Adrenal gland (tissue), 12 donors: ENCODE results near the gene RSAD1. TPM values are rescaled to one million over a fixed set of nuclear protein-coding genes. Genes with fewer than 3 reads are reported as not detected.

ENCODE experiments used
- DNase-seq, 7 donors: peaks; one replicate each; pipeline ENCODE4 v3.0.0-alpha.2; 2019 to 2020
- H3K27ac ChIP-seq, 5 donors: fragments of 200-600 bp; sonication (generic) in 4 of 5; 1 replicate in 3 of 5; 2 replicates in 2 of 5; pipeline versions ENCODE4 v1.5.1 to v1.8.0; 2016 to 2020; ENCODE audit warnings: mild to moderate bottlenecking in 1 of 5
- H3K27me3 ChIP-seq: fragments of 200-600 bp; 2 replicates; pipeline ENCODE4 v1.8.0; 2021
- H3K36me3 ChIP-seq, 2 donors: fragments of 200-600 bp; replicated peaks in 1 of 2; 1 replicate in 1 of 2; 2 replicates in 1 of 2; pipeline versions ENCODE4 v1.5.1 to v1.8.0; 2018 to 2022
- H3K4me1 ChIP-seq, 2 donors: fragments of 200-600 bp; replicated peaks in 1 of 2; 1 replicate in 1 of 2; 2 replicates in 1 of 2; pipeline versions ENCODE4 v1.5.1 to v1.8.0; 2018 to 2021
- H3K4me3 ChIP-seq, 4 donors: fragments of 200-600 bp; sonication (generic) in 3 of 4; one replicate each; pipeline ENCODE4 v1.5.1; 2016 to 2018
- H3K9me3 ChIP-seq, 3 donors: fragments of 200-600 bp; sonication (generic) in 1 of 3; replicated peaks in 1 of 3; 1 replicate in 2 of 3; 2 replicates in 1 of 3; pipeline versions ENCODE4 v1.5.1 to v1.8.0; 2016 to 2021
- CTCF ChIP-seq, 6 experiments: fragments of 450-650 bp in 4 of 6; fragments of 200-600 bp in 2 of 6; sonication (generic) in 1 of 6; IDR thresholded peaks; 1 replicate in 5 of 6; 2 replicates in 1 of 6; pipeline versions ENCODE4 v1.5.1 to v1.8.0; 2016 to 2021; ENCODE audit warnings: antibody characterized with exemption in 6 of 6, mild to moderate bottlenecking in 2 of 6, moderate library complexity in 1 of 6
- POLR2A ChIP-seq, 2 donors: fragments of 450-650 bp; IDR thresholded peaks; one replicate each; pipeline ENCODE4 v1.6.1; 2017; ENCODE audit warnings: antibody characterized with exemption in 2 of 2, mild to moderate bottlenecking in 2 of 2, moderate library complexity in 1 of 2
- WGBS, 4 donors: extraction: QIAGEN DNeasy Blood & Tissue Kit in 2 of 4; methylation state at CpG; one replicate each; pipeline versions ENCODE4 v1.1.5 to v1.1.7; 2013 to 2017; 5-methylcytosine and 5-hydroxymethylcytosine counted together
- intact Hi-C, 2 donors: fragments of 100-400 bp; cut with DNase I; formaldehyde crosslinking; loops; one replicate each; pipeline versions ENCODE4 v1.14.1 to v1.15.0; 2022 to 2023
- polyA plus RNA-seq, 3 donors: library from polyadenylated mRNA; stranded (reverse); fragments of 200-250 nt in 2 of 3; fragments of 350-450 nt in 1 of 3; fragmentation: Illumina TruSeq in 1 of 3; extraction: RNeasy Lipid Tissue Mini Kit (QIAGEN cat#74804) in 1 of 3; gene quantifications; one replicate each; pipeline ENCODE4 v1.2.3, GENCODE V29; 2013 to 2014
- total RNA-seq, 9 donors: library from RNA; depleted of rRNA in 4 of 9; stranded (reverse); fragments of >200 nt in 4 of 9; fragments of 120-200 nt in 1 of 9; fragmentation: NEBNext Ultra II Directional in 1 of 9; extraction: Animal tissue kit (Norgen Biotek cat#: 25700) in 1 of 9; gene quantifications; one replicate each; pipeline versions ENCODE4 v1.1.0 to v1.2.4, GENCODE V29; 2013 to 2023
- donor health status: healthy with polysubstance abuse.
- donor health status: Bipolar disorder and iron deficiency.
- donor health status: DM: yes; HTN: yes; CAD: no.
- donor health status: DM: no; HTN: no; CAD: no.
- donor health status: DM: no; HTN: no; CAD: no.
- donor health status: DM: yes; HTN: yes; CAD: no.

Gene RSAD1
- total and polyA plus RNA-seq, 12 donors = 28.4 to 77.3 (median 51.8) TPM

GRCh38 chr17:50487213-50488096, 8.8 kb downstream of the RSAD1 start:
- 57 to 64% (median 60%) methylated on average over 5 to 17 of the region's 17 CpGs for WGBS, 4 donors
- intact Hi-C loops = loop anchor here (5.0 to 10.0 kb wide), 4 partner anchors 55 to 207 kb away; no protein-coding TSS in a partner anchor
- TF ChIP-seq POLR2A (IDR thresholded peaks at IDR 0.05) (no peak), CTCF (IDR thresholded peaks at IDR 0.05) (no peak)
- H3K4me1 ChIP-seq = peaks cover 4 to 13% of the 10 kb centered on the region in 2 donors
- no peaks in the 10 kb centered on the region for H3K27me3 ChIP-seq
- no peak overlapping the region for H3K4me3 ChIP-seq
- H3K9me3 ChIP-seq = no peaks in the 10 kb centered on the region
- peak; percentile 75 to 91 (median 86) for DNase-seq
- H3K27ac ChIP-seq = peak overlapping the region in 3 of 5 donors; percentile 40 to 73 (median 43)
- H3K36me3 ChIP-seq = peaks cover 0 to 27% of the 10 kb centered on the region in 2 donors

DNA sequence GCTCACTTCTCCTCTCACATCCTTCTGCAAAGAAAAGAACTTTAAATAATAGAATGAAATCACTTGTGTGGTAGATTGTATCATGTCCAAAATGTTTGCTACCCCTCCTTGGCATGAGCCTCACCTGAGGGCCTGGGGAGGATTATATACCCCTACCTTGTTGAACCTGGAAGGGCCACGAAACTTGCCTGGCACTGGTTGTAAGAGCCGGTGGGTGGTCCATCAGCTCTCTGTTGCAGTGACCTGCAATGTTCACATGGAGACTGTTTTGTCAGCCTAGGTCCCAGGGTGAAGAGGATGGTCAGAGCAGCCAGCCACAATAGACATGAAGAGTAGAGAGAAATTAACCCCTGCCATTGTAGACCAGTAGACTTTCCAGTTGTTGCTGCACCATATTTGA, 10.2 kb downstream of the RSAD1 start:
- no peaks in the 10 kb centered on the region for H3K27me3 ChIP-seq
- no peaks in the 10 kb centered on the region for H3K9me3 ChIP-seq
- H3K36me3 ChIP-seq = peaks cover 0 to 20% of the 10 kb centered on the region in 2 donors
- TF ChIP-seq CTCF (IDR thresholded peaks at IDR 0.05) (no peak), POLR2A (IDR thresholded peaks at IDR 0.05) (no peak)
- H3K4me3 ChIP-seq = no peak overlapping the region
- intact Hi-C loops = loop anchor here (5.0 to 10.0 kb wide), 4 partner anchors 53 to 206 kb away; no protein-coding TSS in a partner anchor
- 81 to 100% (median 93%) methylated on average over 2 of the region's 2 CpGs for WGBS, 4 donors
- H3K4me1 ChIP-seq = peaks cover 0 to 5% of the 10 kb centered on the region in 2 donors
- no peak overlapping the region for H3K27ac ChIP-seq
- no peak for DNase-seq

GRCh38 chr17:50491505-50491904, 12.8 kb downstream of the RSAD1 start:
- 9 to 28% (median 26%) methylated on average over 1 of the region's 1 CpG for WGBS, 4 donors
- H3K27ac ChIP-seq = no peak overlapping the region
- no peaks in the 10 kb centered on the region for H3K9me3 ChIP-seq
- intact Hi-C loops = no loop called here
- H3K27me3 ChIP-seq = no peaks in the 10 kb centered on the region
- DNase-seq = no peak
- peaks cover 0 to 5% of the 10 kb centered on the region in 2 donors for H3K4me1 ChIP-seq
- TF ChIP-seq POLR2A (IDR thresholded peaks at IDR 0.05) = no peak
- TF ChIP-seq CTCF (IDR thresholded peaks at IDR 0.05) = no peak
- no peak overlapping the region for H3K4me3 ChIP-seq
- H3K36me3 ChIP-seq = no peaks in the 10 kb centered on the region

DNA sequence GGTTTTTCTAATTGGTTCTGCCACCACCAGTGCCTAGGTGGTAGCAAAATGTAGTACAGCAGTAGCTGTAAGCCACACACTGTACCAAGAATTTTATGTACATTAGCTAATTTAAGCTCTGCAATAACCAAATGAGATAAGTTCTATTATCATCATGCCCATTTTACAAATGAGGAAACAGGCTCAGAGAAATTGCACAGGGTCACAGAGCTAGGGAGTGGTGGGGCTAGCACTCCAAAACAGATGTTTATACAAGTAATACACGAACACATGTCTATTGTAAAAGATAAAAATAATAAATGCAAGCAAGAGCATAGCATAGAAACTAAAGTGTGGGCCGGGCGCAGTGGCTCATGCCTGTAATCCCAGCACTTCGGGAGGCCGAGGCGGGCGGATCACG, 13.6 kb downstream of the RSAD1 start:
- Histone ChIP-seq H3K4me1 (peaks cover 0 to 5% of the 10 kb centered on the region in 2 donors), H3K27me3 (no peaks in the 10 kb centered on the region), H3K27ac (no peak overlapping the region), H3K36me3 (no peaks in the 10 kb centered on the region), H3K9me3 (no peaks in the 10 kb centered on the region), H3K4me3 (no peak overlapping the region)
- 80 to 93% (median 83%) methylated on average over 6 to 8 of the region's 8 CpGs for WGBS, 4 donors
- intact Hi-C loops = no loop called here
- TF ChIP-seq POLR2A (IDR thresholded peaks at IDR 0.05) (no peak), CTCF (IDR thresholded peaks at IDR 0.05) (no peak)
- DNase-seq = no peak
